ENCODE data around the gene IGSF21.

Gene IGSF21

GRCh38 chr1:18305182-18305795, 197.7 kb downstream of the IGSF21 start:
- no peak for DNase-seq

GRCh38 chr1:18307329-18307898, 199.8 kb downstream of the IGSF21 start:
- DNase-seq = no peak

- no peak for DNase-seq
These were observed 202.1 kb downstream of the IGSF21 start for GRCh38 chr1:18309552-18310155.

GRCh38 chr1:18312961-18313360, 205.4 kb downstream of the IGSF21 start:
- DNase-seq = no peak

- DNase-seq = no peak
These were observed 205.9 kb downstream of the IGSF21 start for GRCh38 chr1:18313523-18313922.

- no peak for DNase-seq
These were observed 206.8 kb downstream of the IGSF21 start for GRCh38 chr1:18314399-18314798.

- DNase-seq = no peak
These were observed 207.9 kb downstream of the IGSF21 start for GRCh38 chr1:18315449-18315848.

- DNase-seq = no peak
These were observed 209.2 kb downstream of the IGSF21 start for GRCh38 chr1:18316764-18317163.

GRCh38 chr1:18319099-18319498, 211.5 kb downstream of the IGSF21 start:
- DNase-seq = no peak

- DNase-seq = no peak
These were observed 212.5 kb downstream of the IGSF21 start for GRCh38 chr1:18320051-18320450.

GRCh38 chr1:18322368-18323032, 214.9 kb downstream of the IGSF21 start:
- DNase-seq = no peak

GRCh38 chr1:18323259-18323658, 215.7 kb downstream of the IGSF21 start:
- DNase-seq = no peak

GRCh38 chr1:18324246-18324645, 216.6 kb downstream of the IGSF21 start:
- no peak for DNase-seq

GRCh38 chr1:18325136-18325535, 217.5 kb downstream of the IGSF21 start:
- no peak for DNase-seq

- DNase-seq = no peak
These were observed 218.8 kb downstream of the IGSF21 start for GRCh38 chr1:18326211-18326897.

GRCh38 chr1:18327650-18328049, 220.1 kb downstream of the IGSF21 start:
- no peak for DNase-seq

GRCh38 chr1:18328803-18329202, 221.2 kb downstream of the IGSF21 start:
- no peak for DNase-seq

- DNase-seq = no peak
These were observed 222.1 kb downstream of the IGSF21 start for GRCh38 chr1:18329469-18330253.

GRCh38 chr1:18332576-18332975, 225.0 kb downstream of the IGSF21 start:
- DNase-seq = no peak

- no peak for DNase-seq
These were observed 225.6 kb downstream of the IGSF21 start for GRCh38 chr1:18333220-18333619.

GRCh38 chr1:18336801-18337200, 229.2 kb downstream of the IGSF21 start:
- DNase-seq = no peak

- DNase-seq = no peak
These were observed 230.2 kb downstream of the IGSF21 start for GRCh38 chr1:18337757-18338156.

- no peak for DNase-seq
These were observed 231.6 kb downstream of the IGSF21 start for GRCh38 chr1:18339161-18339560.
